Suprapubic skin (tissue), 4 donors: ENCODE data around the gene SLC29A3.

ENCODE experiments used
- EP300 ChIP-seq: sonication (generic); formaldehyde crosslinking; IDR thresholded peaks from one replicate; pipeline ENCODE4 v1.6.1; 2017; ENCODE audit warnings: antibody characterized with exemption
- POLR2A ChIP-seq, 2 donors: fragments of 450-650 bp; IDR thresholded peaks; one replicate each; pipeline ENCODE4 v1.6.1; 2017; ENCODE audit warnings: antibody characterized with exemption in 2 of 2, mild to moderate bottlenecking in 2 of 2, moderate library complexity in 2 of 2
- POLR2AphosphoS5 ChIP-seq, 3 donors: sonication (generic); formaldehyde crosslinking; IDR thresholded peaks; one replicate each; pipeline ENCODE4 v1.6.1; 2017; ENCODE audit warnings: antibody characterized with exemption in 3 of 3
- TF ChIP-seq, protein P1 (sequence below), 2 donors: fragments of 200-600 bp in 1 of 2; fragments of 450-650 bp in 1 of 2; sonication (generic) in 1 of 2; IDR thresholded peaks; one replicate each; pipeline ENCODE4 v1.5.1; 2016 to 2019; ENCODE audit warnings: antibody characterized with exemption in 2 of 2, mild to moderate bottlenecking in 1 of 2, moderate library complexity in 1 of 2

DNA sequence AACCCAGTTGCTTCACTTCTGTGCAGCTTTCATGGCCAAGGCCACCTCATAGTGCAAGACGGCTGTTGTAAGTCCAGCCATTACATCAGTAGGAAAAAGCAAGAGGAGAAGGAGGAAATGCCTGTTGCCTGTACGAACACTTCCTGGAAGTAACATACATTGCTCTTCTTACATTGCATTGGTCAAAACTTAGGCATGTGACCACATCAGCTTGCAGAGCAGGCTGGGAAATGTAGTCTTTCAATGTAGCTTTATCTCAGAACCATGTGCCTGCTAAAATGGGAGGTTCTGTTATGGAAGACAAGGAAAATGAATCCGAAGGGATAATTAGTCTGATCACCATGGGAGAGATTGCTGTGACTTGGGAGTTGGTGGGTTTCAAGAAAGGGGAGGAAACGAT lies 4.3 kb downstream of the SLC29A3 start:
- TF ChIP-seq POLR2A (IDR thresholded peaks at IDR 0.05) = no peak
- TF ChIP-seq, protein P1, sequence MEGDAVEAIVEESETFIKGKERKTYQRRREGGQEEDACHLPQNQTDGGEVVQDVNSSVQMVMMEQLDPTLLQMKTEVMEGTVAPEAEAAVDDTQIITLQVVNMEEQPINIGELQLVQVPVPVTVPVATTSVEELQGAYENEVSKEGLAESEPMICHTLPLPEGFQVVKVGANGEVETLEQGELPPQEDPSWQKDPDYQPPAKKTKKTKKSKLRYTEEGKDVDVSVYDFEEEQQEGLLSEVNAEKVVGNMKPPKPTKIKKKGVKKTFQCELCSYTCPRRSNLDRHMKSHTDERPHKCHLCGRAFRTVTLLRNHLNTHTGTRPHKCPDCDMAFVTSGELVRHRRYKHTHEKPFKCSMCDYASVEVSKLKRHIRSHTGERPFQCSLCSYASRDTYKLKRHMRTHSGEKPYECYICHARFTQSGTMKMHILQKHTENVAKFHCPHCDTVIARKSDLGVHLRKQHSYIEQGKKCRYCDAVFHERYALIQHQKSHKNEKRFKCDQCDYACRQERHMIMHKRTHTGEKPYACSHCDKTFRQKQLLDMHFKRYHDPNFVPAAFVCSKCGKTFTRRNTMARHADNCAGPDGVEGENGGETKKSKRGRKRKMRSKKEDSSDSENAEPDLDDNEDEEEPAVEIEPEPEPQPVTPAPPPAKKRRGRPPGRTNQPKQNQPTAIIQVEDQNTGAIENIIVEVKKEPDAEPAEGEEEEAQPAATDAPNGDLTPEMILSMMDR (IDR thresholded peaks at IDR 0.05) = no peak
- no peak for TF ChIP-seq EP300
- TF ChIP-seq POLR2AphosphoS5 (IDR thresholded peaks at IDR 0.05) = no peak
